Stomach (tissue), 9 donors: ENCODE data around the gene FCN1. TPM values are rescaled to one million over a fixed set of nuclear protein-coding genes. Genes with fewer than 3 reads are reported as not detected.

Experiments
- DNase-seq, 2 donors: peaks; one replicate each; pipeline versions ENCODE4 v3.0.0 to v3.0.0-alpha.2; 2013 to 2019
- H3K27ac ChIP-seq, 5 donors: fragments of 200-600 bp in 4 of 5; sonication (generic) in 4 of 5; one replicate each; pipeline ENCODE4 v1.5.1; 2013 to 2019; ENCODE audit warnings: mild to moderate bottlenecking in 1 of 5, moderate library complexity in 1 of 5
- H3K27me3 ChIP-seq, 3 donors: fragments of 200-600 bp; sonication (generic); one replicate each; pipeline ENCODE4 v1.5.1; 2017 to 2019; ENCODE audit warnings: mixed run types in 1 of 3
- H3K36me3 ChIP-seq, 4 donors: fragments of 200-600 bp; sonication (generic); 1 replicate in 3 of 4; 2 replicates in 1 of 4; pipeline ENCODE4 v1.5.1; 2016 to 2019
- H3K4me1 ChIP-seq, 4 donors: fragments of 200-600 bp; sonication (generic); one replicate each; pipeline ENCODE4 v1.5.1; 2016 to 2019
- H3K4me3 ChIP-seq, 4 donors: fragments of 200-600 bp; sonication (generic) in 3 of 4; one replicate each; pipeline ENCODE4 v1.5.1; 2016 to 2019; ENCODE audit warnings: mild to moderate bottlenecking in 1 of 4
- H3K9me3 ChIP-seq, 4 donors: fragments of 200-600 bp; sonication (generic); one replicate each; pipeline ENCODE4 v1.5.1; 2016 to 2019
- CTCF ChIP-seq, 7 experiments: fragments of 450-650 bp in 4 of 7; fragments of 200-600 bp in 3 of 7; sonication (generic) in 3 of 7; IDR thresholded peaks; one replicate each; pipeline ENCODE4 v1.5.1; 2016 to 2019; ENCODE audit warnings: antibody characterized with exemption in 7 of 7, control low read depth in 2 of 7, mild to moderate bottlenecking in 1 of 7
- EP300 ChIP-seq: sonication (generic); formaldehyde crosslinking; IDR thresholded peaks from one replicate; pipeline ENCODE4 v1.6.1; 2017; ENCODE audit warnings: antibody characterized with exemption
- POLR2A ChIP-seq, 4 donors: fragments of 450-650 bp; IDR thresholded peaks; one replicate each; pipeline ENCODE4 v1.6.1; 2016; ENCODE audit warnings: antibody characterized with exemption in 4 of 4, control low read depth in 2 of 4, mild to moderate bottlenecking in 1 of 4, moderate library complexity in 1 of 4
- POLR2AphosphoS5 ChIP-seq, 3 donors: sonication (generic); formaldehyde crosslinking; IDR thresholded peaks; one replicate each; pipeline ENCODE4 v1.6.1; 2016; ENCODE audit warnings: antibody characterized with exemption in 3 of 3
- WGBS, 5 donors: extraction: QIAGEN DNeasy Blood & Tissue Kit in 3 of 5; methylation state at CpG; one replicate each; pipeline versions ENCODE4 v1.1.5 to v1.1.7; 2013 to 2018; 5-methylcytosine and 5-hydroxymethylcytosine counted together
- intact Hi-C: fragments of 100-400 bp; cut with DNase I; formaldehyde crosslinking; loops from one replicate; pipeline ENCODE4 v1.15.1; 2023; ENCODE audit warnings: low total_unique reads
- polyA plus RNA-seq, 3 donors: library from polyadenylated mRNA; stranded (reverse); fragments of 200-250 nt; gene quantifications; one replicate each; pipeline ENCODE4 v1.2.3, GENCODE V29; 2013
- total RNA-seq, 5 donors: library from RNA; depleted of rRNA; stranded (reverse); fragments of >200 nt; gene quantifications; one replicate each; pipeline versions ENCODE4 v1.1.0 to v1.2.3, GENCODE V29; 2014 to 2016
- donor health status: healthy with polysubstance abuse.
- donor health status: Bipolar disorder and iron deficiency.
- donor health status: healthy.

The FCN1 gene
- total and polyA plus RNA-seq, 8 donors, result 0.38 to 2.8 (median 1.7) TPM; not detected in 4

- Histone ChIP-seq H3K36me3 (no peaks in the 10 kb centered on the region), H3K4me1 (no peaks in the 10 kb centered on the region), H3K27me3 (peaks cover 0 to 55% (median 4%) of the 10 kb centered on the region in 3 donors), H3K27ac (no peak overlapping the region), H3K4me3 (no peak overlapping the region), H3K9me3 (no peaks in the 10 kb centered on the region)
- TF ChIP-seq EP300 (no peak), POLR2AphosphoS5 (IDR thresholded peaks at IDR 0.05) (no peak), POLR2A (IDR thresholded peaks at IDR 0.05) (no peak), CTCF (IDR thresholded peaks at IDR 0.05) (no peak)
- 81 to 91% (median 87%) methylated on average over 10 of the region's 10 CpGs for WGBS, 5 donors
- intact Hi-C loops, result no loop called here
- DNase-seq, result no peak
Observed at GRCh38 chr9:134889386-134890154, 28.1 kb downstream of the FCN1 start.

GRCh38 chr9:134888603-134889190 lies 29.0 kb downstream of the FCN1 start:
- peaks cover 0 to 55% (median 4%) of the 10 kb centered on the region in 3 donors for H3K27me3 ChIP-seq
- TF ChIP-seq EP300 (no peak), CTCF (IDR thresholded peaks at IDR 0.05) (no peak), POLR2AphosphoS5 (IDR thresholded peaks at IDR 0.05) (no peak), POLR2A (IDR thresholded peaks at IDR 0.05) (no peak)
- intact Hi-C loops, result no loop called here

GRCh38 chr9:134887686-134888602 lies 29.8 kb downstream of the FCN1 start:
- H3K27ac ChIP-seq, result no peak overlapping the region
- intact Hi-C loops, result no loop called here
- no peaks in the 10 kb centered on the region for H3K4me1 ChIP-seq
- TF ChIP-seq CTCF (IDR thresholded peaks at IDR 0.05) (no peak), POLR2AphosphoS5 (IDR thresholded peaks at IDR 0.05) (no peak), POLR2A (IDR thresholded peaks at IDR 0.05) (no peak), EP300 (no peak)
- H3K9me3 ChIP-seq, result no peaks in the 10 kb centered on the region
- peaks cover 0 to 57% (median 4%) of the 10 kb centered on the region in 3 donors for H3K27me3 ChIP-seq
- WGBS, 5 donors, result 67 to 77% (median 73%) methylated on average over 23 to 27 of the region's 27 CpGs
- no peak overlapping the region for H3K4me3 ChIP-seq
- H3K36me3 ChIP-seq, result no peaks in the 10 kb centered on the region
- DNase-seq, result peak in 1 of 2 donors; percentile 19

More at GRCh38 chr9:134888603-134889190, 29.0 kb downstream of the FCN1 start:
- no peak overlapping the region for H3K4me3 ChIP-seq
- H3K4me1 ChIP-seq, result no peaks in the 10 kb centered on the region
- DNase-seq, result peak in 1 of 2 donors; percentile 19
- WGBS, 5 donors, result 70 to 84% (median 76%) methylated on average over 9 to 14 of the region's 14 CpGs
- H3K36me3 ChIP-seq, result no peaks in the 10 kb centered on the region
- no peaks in the 10 kb centered on the region for H3K9me3 ChIP-seq
- H3K27ac ChIP-seq, result no peak overlapping the region

GRCh38 chr9:134887219-134887618 lies 30.5 kb downstream of the FCN1 start:
- H3K36me3 ChIP-seq, result no peaks in the 10 kb centered on the region
- DNase-seq, result no peak
- TF ChIP-seq POLR2AphosphoS5 (IDR thresholded peaks at IDR 0.05) (no peak), CTCF (IDR thresholded peaks at IDR 0.05) (no peak), EP300 (no peak), POLR2A (IDR thresholded peaks at IDR 0.05) (no peak)
- no peak overlapping the region for H3K27ac ChIP-seq
- no peak overlapping the region for H3K4me3 ChIP-seq
- 85 to 91% (median 88%) methylated on average over 10 of the region's 10 CpGs for WGBS, 5 donors
- H3K4me1 ChIP-seq, result no peaks in the 10 kb centered on the region
- intact Hi-C loops, result no loop called here
- no peaks in the 10 kb centered on the region for H3K9me3 ChIP-seq
- peaks cover 0 to 57% (median 4%) of the 10 kb centered on the region in 3 donors for H3K27me3 ChIP-seq
